ENCODE data around the gene UMAD1. TPM values are rescaled to one million over a fixed set of nuclear protein-coding genes. Genes with fewer than 3 reads are reported as not detected.

Gene UMAD1
- total and polyA plus RNA-seq, 7 donors, result 8.7 to 51.1 (median 15.6) TPM

DNA sequence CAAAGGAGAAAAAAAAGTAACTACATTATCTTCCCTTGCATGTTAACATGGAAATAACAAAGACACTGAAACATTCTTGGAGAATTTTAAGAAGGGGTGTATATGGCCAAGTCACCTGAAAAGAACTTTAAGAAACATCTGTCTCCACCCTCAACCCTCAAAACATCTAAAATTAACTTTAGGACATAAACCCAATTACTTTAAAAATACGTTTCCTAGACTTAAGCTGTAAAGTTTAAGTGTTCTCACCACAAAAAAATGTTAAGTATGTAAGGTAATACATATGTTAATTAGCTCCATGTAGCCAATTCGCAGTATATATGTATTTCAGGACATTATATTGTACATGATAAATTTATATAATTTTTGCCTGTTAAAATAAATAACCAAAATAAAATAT, 257.0 kb downstream of the UMAD1 start:
- 84 to 88% methylated on average over 2 of the region's 2 CpGs for WGBS, 2 donors
- intact Hi-C loops (cut with DNase I), result no loop called here

DNA sequence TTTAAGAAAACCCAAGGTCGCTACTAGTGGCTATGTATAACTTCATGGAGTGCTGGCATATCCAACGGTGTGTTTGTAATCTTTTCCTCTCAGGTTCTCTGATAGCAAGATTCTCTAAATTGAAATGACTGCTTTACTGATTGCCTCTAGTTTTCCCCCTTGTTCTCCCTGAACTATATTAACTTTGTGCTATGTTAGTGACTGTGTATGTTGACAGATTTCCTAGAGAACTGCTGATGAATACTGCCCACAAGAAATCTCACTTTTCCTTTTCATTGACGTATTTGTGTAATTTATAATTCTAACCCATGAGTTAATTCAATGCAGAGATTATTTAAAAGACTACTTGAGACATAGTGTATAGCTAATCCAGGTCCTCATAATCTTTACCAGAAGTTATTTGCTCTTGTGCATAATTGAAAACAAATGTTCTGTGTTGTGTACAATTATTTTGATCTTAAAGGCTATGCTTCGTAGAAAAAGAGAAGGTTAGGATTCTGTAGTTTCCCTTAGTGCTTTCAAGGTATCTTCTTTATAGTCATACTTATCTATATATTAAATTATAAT, 257.5 kb downstream of the UMAD1 start:
- H3K27me3 ChIP-seq, result no peaks in the 10 kb centered on the region
- intact Hi-C loops (cut with DNase I), result no loop called here
- DNase-seq, result no peak
- 83 to 92% methylated on average over 4 of the region's 4 CpGs for WGBS, 2 donors
- no peaks in the 10 kb centered on the region for H3K9me3 ChIP-seq
- no peaks in the 10 kb centered on the region for H3K4me1 ChIP-seq
- no peak overlapping the region for H3K27ac ChIP-seq
- TF ChIP-seq POLR2AphosphoS5 (IDR thresholded peaks at IDR 0.05) (no peak), POLR2A (IDR thresholded peaks at IDR 0.05) (no peak), EP300 (IDR thresholded peaks at IDR 0.05) (no peak)
- TF ChIP-seq, protein P1, sequence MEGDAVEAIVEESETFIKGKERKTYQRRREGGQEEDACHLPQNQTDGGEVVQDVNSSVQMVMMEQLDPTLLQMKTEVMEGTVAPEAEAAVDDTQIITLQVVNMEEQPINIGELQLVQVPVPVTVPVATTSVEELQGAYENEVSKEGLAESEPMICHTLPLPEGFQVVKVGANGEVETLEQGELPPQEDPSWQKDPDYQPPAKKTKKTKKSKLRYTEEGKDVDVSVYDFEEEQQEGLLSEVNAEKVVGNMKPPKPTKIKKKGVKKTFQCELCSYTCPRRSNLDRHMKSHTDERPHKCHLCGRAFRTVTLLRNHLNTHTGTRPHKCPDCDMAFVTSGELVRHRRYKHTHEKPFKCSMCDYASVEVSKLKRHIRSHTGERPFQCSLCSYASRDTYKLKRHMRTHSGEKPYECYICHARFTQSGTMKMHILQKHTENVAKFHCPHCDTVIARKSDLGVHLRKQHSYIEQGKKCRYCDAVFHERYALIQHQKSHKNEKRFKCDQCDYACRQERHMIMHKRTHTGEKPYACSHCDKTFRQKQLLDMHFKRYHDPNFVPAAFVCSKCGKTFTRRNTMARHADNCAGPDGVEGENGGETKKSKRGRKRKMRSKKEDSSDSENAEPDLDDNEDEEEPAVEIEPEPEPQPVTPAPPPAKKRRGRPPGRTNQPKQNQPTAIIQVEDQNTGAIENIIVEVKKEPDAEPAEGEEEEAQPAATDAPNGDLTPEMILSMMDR (IDR thresholded peaks at IDR 0.05), result no peak
- H3K4me3 ChIP-seq, result no peak overlapping the region
- H3K36me3 ChIP-seq, result no peaks in the 10 kb centered on the region

More for the DNA sequence above, 257.0 kb downstream of the UMAD1 start:
- no peak for DNase-seq
- Histone ChIP-seq H3K36me3 (no peaks in the 10 kb centered on the region), H3K4me1 (no peaks in the 10 kb centered on the region), H3K4me3 (no peak overlapping the region), H3K27ac (no peak overlapping the region), H3K27me3 (no peaks in the 10 kb centered on the region), H3K9me3 (no peaks in the 10 kb centered on the region)
- TF ChIP-seq POLR2A (IDR thresholded peaks at IDR 0.05) (no peak), POLR2AphosphoS5 (IDR thresholded peaks at IDR 0.05) (no peak), EP300 (IDR thresholded peaks at IDR 0.05) (no peak)
- TF ChIP-seq, protein P1 (IDR thresholded peaks at IDR 0.05), result no peak

DNA sequence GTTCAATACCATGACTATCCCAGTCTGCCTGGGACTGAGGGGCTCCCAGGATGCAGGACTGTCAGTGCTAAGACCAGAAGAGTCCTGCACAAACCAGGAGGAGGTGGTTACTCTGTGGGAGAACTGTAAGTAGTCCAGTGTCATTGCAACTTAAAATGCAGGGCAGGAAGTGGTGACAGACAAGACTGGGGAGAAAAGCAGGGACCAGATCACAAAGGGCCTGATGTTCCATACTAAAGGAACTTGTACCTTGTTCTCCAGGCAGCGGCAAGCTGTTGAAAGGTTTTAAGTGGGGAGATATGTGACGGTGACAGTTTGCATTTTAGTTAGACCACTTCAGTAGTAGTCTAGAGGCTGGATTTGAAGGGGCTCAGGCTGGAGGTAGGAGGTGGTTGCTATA, 262.3 kb downstream of the UMAD1 start:
- Histone ChIP-seq H3K4me1 (no peaks in the 10 kb centered on the region), H3K27me3 (no peaks in the 10 kb centered on the region), H3K4me3 (no peak overlapping the region), H3K27ac (no peak overlapping the region), H3K9me3 (no peaks in the 10 kb centered on the region), H3K36me3 (no peaks in the 10 kb centered on the region)
- intact Hi-C loops (cut with DNase I), result no loop called here
- WGBS, 2 donors, result 92 to 98% methylated on average over 2 of the region's 2 CpGs
- TF ChIP-seq, protein P1 (IDR thresholded peaks at IDR 0.05), result no peak
- TF ChIP-seq POLR2AphosphoS5 (IDR thresholded peaks at IDR 0.05) (no peak), EP300 (IDR thresholded peaks at IDR 0.05) (no peak), POLR2A (IDR thresholded peaks at IDR 0.05) (no peak)
- DNase-seq, result no peak

DNA sequence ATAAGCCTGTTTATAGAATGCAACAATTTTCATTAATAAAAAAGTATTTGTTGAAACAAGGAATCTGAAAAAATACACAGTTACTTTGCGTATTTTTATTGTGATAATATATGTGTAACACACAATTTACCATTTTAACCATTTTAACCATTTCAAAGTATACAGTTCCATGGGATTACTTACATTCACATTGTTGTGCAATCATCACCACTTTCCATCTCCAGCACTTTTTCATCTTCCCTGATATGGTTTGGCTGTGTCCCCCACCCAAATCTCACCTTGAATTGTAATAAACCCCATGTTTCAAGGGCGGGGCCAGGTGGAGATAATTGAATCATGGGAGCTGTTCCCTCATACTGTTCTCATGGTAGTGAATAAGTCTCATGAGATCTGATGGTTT, 266.8 kb downstream of the UMAD1 start:
- H3K4me1 ChIP-seq, result no peaks in the 10 kb centered on the region
- WGBS, 2 donors, result 96 to 99% methylated on average over 2 of the region's 2 CpGs
- TF ChIP-seq EP300 (IDR thresholded peaks at IDR 0.05), result no peak
- TF ChIP-seq POLR2AphosphoS5 (IDR thresholded peaks at IDR 0.05), result no peak
- no peak for TF ChIP-seq POLR2A (IDR thresholded peaks at IDR 0.05)
- TF ChIP-seq, protein P1 (IDR thresholded peaks at IDR 0.05), result no peak

DNA sequence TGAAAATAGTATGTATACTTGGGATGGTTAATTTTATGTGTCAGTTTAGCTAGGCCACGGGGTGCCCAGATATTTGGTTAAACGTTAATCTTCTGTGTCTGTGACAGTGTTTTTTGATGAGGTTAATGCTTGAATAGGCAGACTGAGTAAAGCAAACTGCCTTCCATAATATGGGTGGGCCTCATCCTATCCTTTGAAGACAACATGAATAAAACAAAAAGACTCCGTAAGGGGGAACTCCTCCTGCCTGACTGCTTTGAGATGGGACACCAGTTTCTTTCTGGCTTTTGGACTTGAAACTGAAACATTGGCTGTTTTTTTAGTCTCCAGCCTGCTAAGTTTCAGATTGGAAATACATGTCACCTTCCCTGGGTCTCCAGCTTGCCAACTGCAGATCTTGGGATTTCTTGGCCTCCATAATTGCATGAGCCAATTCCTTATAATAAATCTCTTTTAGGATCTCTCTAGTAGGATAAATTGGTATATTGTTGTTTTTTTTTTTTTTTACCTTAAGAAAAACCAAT, 268.1 kb downstream of the UMAD1 start:
- intact Hi-C loops (cut with DNase I), result no loop called here
- no peak for DNase-seq

More for the DNA sequence above, 266.8 kb downstream of the UMAD1 start:
- no peak overlapping the region for H3K27ac ChIP-seq
- intact Hi-C loops (cut with DNase I), result no loop called here
- H3K4me3 ChIP-seq, result no peak overlapping the region
- no peaks in the 10 kb centered on the region for H3K36me3 ChIP-seq
- H3K9me3 ChIP-seq, result no peaks in the 10 kb centered on the region
- no peaks in the 10 kb centered on the region for H3K27me3 ChIP-seq
- no peak for DNase-seq

More for the DNA sequence above, 268.1 kb downstream of the UMAD1 start:
- H3K27me3 ChIP-seq, result no peaks in the 10 kb centered on the region
- no peaks in the 10 kb centered on the region for H3K36me3 ChIP-seq
- WGBS, 2 donors, result 53 to 81% methylated on average over 3 of the region's 3 CpGs
- TF ChIP-seq POLR2A (IDR thresholded peaks at IDR 0.05) (no peak), EP300 (IDR thresholded peaks at IDR 0.05) (no peak), POLR2AphosphoS5 (IDR thresholded peaks at IDR 0.05) (no peak)
- TF ChIP-seq, protein P1 (IDR thresholded peaks at IDR 0.05), result no peak
- H3K27ac ChIP-seq, result peak overlapping the region in 1 of 4 donors; percentile 20
- no peaks in the 10 kb centered on the region for H3K9me3 ChIP-seq
- peaks cover 0 to 13% (median 8%) of the 10 kb centered on the region in 4 donors for H3K4me1 ChIP-seq
- H3K4me3 ChIP-seq, result no peak overlapping the region

All from sigmoid colon (tissue), 7 donors.